H1 (cell line): ENCODE results near the gene ANKRD9. TPM values are rescaled to one million over a fixed set of nuclear protein-coding genes. Genes with fewer than 3 reads are reported as not detected.

Experiments
- CTCF ChIA-PET: fragments of 300-600 bp; sonication (Branson Sonifier 250); formaldehyde crosslinking; loops from one replicate; lab custom pipeline; 2021; ENCODE audit not compliant: partially characterized antibody; lab: Charles Lee
- POLR2A ChIA-PET: fragments of 300-600 bp; sonication (Branson Sonifier 250); formaldehyde crosslinking; loops from one replicate; lab custom pipeline; 2021; ENCODE audit warnings: inconsistent platforms; ENCODE audit not compliant: partially characterized antibody; lab: Charles Lee
- DNase-seq, 2 experiments: peaks; one replicate each; pipeline versions ENCODE4 v3.0.0 to v3.0.0-alpha.2; 2010 to 2022; ENCODE audit warnings: low spot score in 2 of 2, low read depth in 1 of 2, mixed read lengths in 1 of 2
- FAIRE-seq: peaks from 2 replicates; lab custom pipeline; 2011; peaks lifted over from hg19 to GRCh38; lab: Jason Lieb, UNC
- H2AFZ ChIP-seq: 2 replicates; pipeline ENCODE4 v1.8.1; 2012; ENCODE audit warnings: low read length, inconsistent platforms
- H2AK5ac ChIP-seq: 2 replicates; pipeline ENCODE4 v1.6.1; 2013; ENCODE audit warnings: low read depth, low read length
- H2BK120ac ChIP-seq: replicated peaks from 2 replicates; pipeline ENCODE3; 2013; ENCODE audit warnings: low read depth, low read length, inconsistent platforms
- H2BK12ac ChIP-seq: 2 replicates; pipeline ENCODE4 v1.6.1; 2013; ENCODE audit warnings: low read depth, low read length
- H2BK15ac ChIP-seq: 2 replicates; pipeline ENCODE4 v1.6.1; 2013; ENCODE audit warnings: low read length
- H2BK20ac ChIP-seq: 2 replicates; pipeline ENCODE4 v1.6.1; 2013; ENCODE audit warnings: low read length
- H2BK5ac ChIP-seq: 2 replicates; pipeline ENCODE4 v1.6.1; 2013; ENCODE audit warnings: low read depth, low read length
- H3K14ac ChIP-seq: 2 replicates; pipeline ENCODE4 v1.6.1; 2013; ENCODE audit warnings: inconsistent platforms; ENCODE audit not compliant: insufficient read length
- H3K18ac ChIP-seq: 2 replicates; pipeline ENCODE4 v1.6.1; 2013; ENCODE audit warnings: low read length; ENCODE audit errors: extremely low read depth
- H3K23ac ChIP-seq: 2 replicates; pipeline ENCODE4 v1.6.1; 2013; ENCODE audit warnings: inconsistent platforms; ENCODE audit not compliant: insufficient read length
- H3K23me2 ChIP-seq: 2 replicates; pipeline ENCODE4 v1.6.1; 2013; ENCODE audit warnings: low read depth, low read length
- H3K27ac ChIP-seq: 2 replicates; pipeline ENCODE4 v1.6.1; 2011; ENCODE audit warnings: low read depth, low read length, inconsistent platforms
- H3K27me3 ChIP-seq, 4 experiments: replicated peaks in 1 of 4; 1 replicate in 1 of 4; 2 replicates in 3 of 4; pipeline versions ENCODE4 v1.6.1 to v1.8.1; 2011 to 2013; ENCODE audit warnings: low read length in 3 of 4, mild to moderate bottlenecking in 3 of 4, inconsistent platforms in 2 of 4, mixed read lengths in 2 of 4, moderate library complexity in 1 of 4; ENCODE audit not compliant: control insufficient read depth in 3 of 4, insufficient read depth in 3 of 4; ENCODE audit errors: extremely low read depth in 1 of 4
- H3K36me3 ChIP-seq, 4 experiments: 2 replicates each; pipeline versions ENCODE4 v1.6.1 to v1.8.1; 2011 to 2013; ENCODE audit warnings: mild to moderate bottlenecking in 4 of 4, low read length in 3 of 4, moderate library complexity in 2 of 4, control low read depth in 1 of 4, inconsistent platforms in 1 of 4; ENCODE audit not compliant: insufficient read depth in 4 of 4, control insufficient read depth in 2 of 4
- H3K4ac ChIP-seq: replicated peaks from 2 replicates; pipeline ENCODE3; 2013; ENCODE audit warnings: low read length, low read depth, mixed read lengths, inconsistent platforms; ENCODE audit not compliant: insufficient read length
- H3K4me1 ChIP-seq, 4 experiments: replicated peaks in 1 of 4; 1 replicate in 1 of 4; 2 replicates in 3 of 4; pipeline versions ENCODE4 v1.6.1 to v1.8.1; 2011 to 2013; ENCODE audit warnings: low read length in 3 of 4, inconsistent platforms in 2 of 4, mixed read lengths in 1 of 4; ENCODE audit not compliant: insufficient read depth in 4 of 4, control insufficient read depth in 3 of 4
- H3K4me2 ChIP-seq, 2 experiments: 2 replicates each; pipeline versions ENCODE4 v1.6.1 to v1.8.1; 2011 to 2013; ENCODE audit warnings: low read depth in 2 of 2, low read length in 2 of 2, control low read depth in 1 of 2, inconsistent platforms in 1 of 2, mild to moderate bottlenecking in 1 of 2; ENCODE audit not compliant: insufficient read depth in 1 of 2
- H3K4me3 ChIP-seq, 4 experiments: fragments of 200-600, 300-600 bp in 1 of 4; sonication (generic), shearing (Covaris generic), sonication (Bioruptor Twin) in 1 of 4; 2 replicates each; pipeline versions ENCODE4 v1.5.1 to v1.8.1; 2011 to 2016; ENCODE audit warnings: low read length in 4 of 4, low read depth in 3 of 4, control low read depth in 2 of 4, inconsistent platforms in 2 of 4, mild to moderate bottlenecking in 2 of 4, mixed read lengths in 1 of 4, moderate library complexity in 1 of 4; ENCODE audit not compliant: insufficient read depth in 2 of 4; ENCODE audit errors: extremely low read depth in 1 of 4
- H3K56ac ChIP-seq: replicated peaks from 2 replicates; pipeline ENCODE3; 2013; ENCODE audit warnings: low read depth, mild to moderate bottlenecking, mixed read lengths, low read length, inconsistent platforms; ENCODE audit not compliant: insufficient read length
- H3K79me1 ChIP-seq: 2 replicates; pipeline ENCODE4 v1.6.1; 2013; ENCODE audit warnings: low read depth, low read length, control low read depth
- H3K79me2 ChIP-seq, 2 experiments: 2 replicates each; pipeline versions ENCODE4 v1.6.1 to v1.8.1; 2012 to 2013; ENCODE audit warnings: low read length in 2 of 2, mild to moderate bottlenecking in 2 of 2, inconsistent platforms in 1 of 2; ENCODE audit not compliant: insufficient read depth in 2 of 2, control insufficient read depth in 1 of 2
- H3K9ac ChIP-seq, 4 experiments: replicated peaks in 1 of 4; 1 replicate in 1 of 4; 2 replicates in 3 of 4; pipeline versions ENCODE4 v1.6.1 to v1.8.1; 2011 to 2013; ENCODE audit warnings: low read depth in 3 of 4, low read length in 3 of 4, control low read depth in 2 of 4, mild to moderate bottlenecking in 2 of 4, moderate library complexity in 2 of 4, inconsistent platforms in 1 of 4; ENCODE audit errors: extremely low read depth in 1 of 4
- H3K9me3 ChIP-seq, 2 experiments: 2 replicates each; pipeline versions ENCODE4 v1.6.1 to v1.8.1; 2012 to 2013; ENCODE audit warnings: mild to moderate bottlenecking in 2 of 2, moderate library complexity in 2 of 2, control low read depth in 1 of 2, inconsistent platforms in 1 of 2, low read depth in 1 of 2, low read length in 1 of 2, mixed read lengths in 1 of 2; ENCODE audit not compliant: insufficient read depth in 2 of 2
- H4K20me1 ChIP-seq, 2 experiments: replicated peaks in 1 of 2; 2 replicates each; pipeline versions ENCODE3 to v1.8.1; 2011 to 2013; ENCODE audit warnings: inconsistent platforms in 2 of 2, low read length in 2 of 2, mild to moderate bottlenecking in 1 of 2; ENCODE audit not compliant: insufficient read depth in 2 of 2, control insufficient read depth in 1 of 2
- H4K5ac ChIP-seq: 2 replicates; pipeline ENCODE4 v1.6.1; 2013; ENCODE audit warnings: low read length, low read depth, mixed read lengths, inconsistent platforms; ENCODE audit not compliant: insufficient read length
- H4K8ac ChIP-seq: 2 replicates; pipeline ENCODE4 v1.8.0; 2013; ENCODE audit warnings: mild to moderate bottlenecking, moderate library complexity, low read length, inconsistent platforms; ENCODE audit not compliant: insufficient read depth; ENCODE audit errors: extremely low read depth
- H4K91ac ChIP-seq: replicated peaks from 2 replicates; pipeline ENCODE3; 2013; ENCODE audit warnings: low read length, mixed read lengths, inconsistent platforms; ENCODE audit not compliant: insufficient read length
- BACH1 ChIP-seq: IDR thresholded peaks from 2 replicates; pipeline ENCODE4 v1.6.1; 2012; ENCODE audit warnings: low read length, improper control_type of control experiment
- CEBPB ChIP-seq: IDR thresholded peaks from 2 replicates; pipeline ENCODE4 v1.6.1; 2012; ENCODE audit warnings: low read depth, low read length
- CHD2 ChIP-seq: IDR thresholded peaks from 2 replicates; pipeline ENCODE4 v1.6.1; 2012; ENCODE audit warnings: low read length, improper control_type of control experiment
- FOSL1 ChIP-seq: IDR thresholded peaks from 2 replicates; pipeline ENCODE4 v1.6.1; 2011; ENCODE audit warnings: mild to moderate bottlenecking, low read depth, low read length, moderate library complexity; ENCODE audit not compliant: insufficient read depth
- GABPA ChIP-seq: IDR thresholded peaks from 2 replicates; pipeline ENCODE4 v1.6.1; 2011; ENCODE audit warnings: mild to moderate bottlenecking, low read length, moderate library complexity, borderline replicate concordance; ENCODE audit not compliant: insufficient read depth
- MAX ChIP-seq: IDR thresholded peaks from 2 replicates; pipeline ENCODE4 v1.6.1; 2012; ENCODE audit warnings: inconsistent platforms
- NRF1 ChIP-seq: IDR thresholded peaks from 2 replicates; pipeline ENCODE4 v1.6.1; 2011; ENCODE audit warnings: mild to moderate bottlenecking, low read depth, low read length, improper control_type of control experiment
- POLR2A ChIP-seq, 2 experiments: IDR thresholded peaks; 1 replicate in 1 of 2; 2 replicates in 1 of 2; pipeline ENCODE4 v1.6.1; 2011; ENCODE audit warnings: low read depth in 2 of 2, low read length in 2 of 2, mild to moderate bottlenecking in 2 of 2; ENCODE audit errors: control extremely low read depth in 1 of 2
- SAP30 ChIP-seq: fragments of 300-600 bp; sonication (generic); IDR thresholded peaks from 2 replicates; pipeline ENCODE4 v1.7.1; 2012; ENCODE audit warnings: low read length, moderate library complexity, mild to moderate bottlenecking, inconsistent platforms; ENCODE audit not compliant: insufficient read depth, insufficient replicate concordance
- SIN3A ChIP-seq, 2 experiments: IDR thresholded peaks in 1 of 2; conservative IDR thresholded peaks in 1 of 2; 2 replicates each; pipeline ENCODE4 v1.6.1; 2011 to 2012; ENCODE audit warnings: low read length in 2 of 2, improper control_type of control experiment in 1 of 2, low read depth in 1 of 2, mild to moderate bottlenecking in 1 of 2
- SP4 ChIP-seq: IDR thresholded peaks from 2 replicates; pipeline ENCODE4 v1.6.1; 2012; ENCODE audit warnings: low read length, inconsistent platforms
- SUZ12 ChIP-seq: fragments of 200-600 bp; sonication (generic); IDR thresholded peaks from 2 replicates; pipeline ENCODE4 v1.6.1; 2012; ENCODE audit warnings: mild to moderate bottlenecking, inconsistent platforms, low read length, moderate library complexity, mixed read lengths
- TAF7 ChIP-seq: optimal IDR thresholded peaks from 2 replicates; pipeline ENCODE3; 2011; ENCODE audit warnings: low read depth, mild to moderate bottlenecking, inconsistent platforms, low read length, moderate library complexity, borderline replicate concordance
- TBP ChIP-seq: IDR thresholded peaks from 2 replicates; pipeline ENCODE4 v1.6.1; 2011; ENCODE audit warnings: low read depth, low read length, improper control_type of control experiment
- YY1 ChIP-seq: IDR thresholded peaks from 2 replicates; pipeline ENCODE4 v1.6.1; 2011; ENCODE audit warnings: low read depth, mild to moderate bottlenecking, low read length
- WGBS, 2 experiments: shearing (Covaris generic) in 1 of 2; methylation state at CpG; one replicate each; pipeline versions ENCODE4 v1.1.6 to v1.1.7; 2013 to 2015; ENCODE audit warnings: low lambda C conversion rate in 2 of 2, mixed read lengths in 2 of 2, inconsistent platforms in 1 of 2, low coverage in 1 of 2, missing lambda C conversion rate in 1 of 2; ENCODE audit not compliant: insufficient replicate concordance in 2 of 2, insufficient coverage in 1 of 2, insufficient read length in 1 of 2; ENCODE audit errors: extremely low coverage in 1 of 2, missing lambda C conversion rate in 1 of 2; 5-methylcytosine and 5-hydroxymethylcytosine counted together
- polyA plus RNA-seq, 7 experiments: library from polyadenylated mRNA; depleted of rRNA in 3 of 7; stranded (reverse) in 5 of 7; unstranded in 2 of 7; fragments of >200 nt in 5 of 7; fragments of 200-250 nt in 2 of 7; gene quantifications; 1 replicate in 5 of 7; 2 replicates in 1 of 7; 4 replicates in 1 of 7; pipeline versions ENCODE4 v1.2.1 to v1.2.3, GENCODE V29; 2011 to 2013; ENCODE audit warnings: missing spikeins in 2 of 7, mixed read lengths in 2 of 7
- total RNA-seq: library from RNA; stranded (reverse); fragmentation: NEBNext Ultra II Directional; extraction: Animal tissue kit (Norgen Biotek cat#: 25700); gene quantifications from 2 replicates; pipeline ENCODE4 v1.2.1, GENCODE V29; 2021

The ANKRD9 gene
- total and polyA plus RNA-seq, 2 of the 8 experiments (the other 6 are each of a cell fraction or from before 2014, with no cell fraction given): 37.0 to 41.8 TPM

- WGBS, 2 experiments: 93% methylated on average over 4 of the region's 4 CpGs; no CpG with 5 or more reads in 1 of the 2 experiments
- no peak overlapping the region for H3K18ac ChIP-seq
- no peak overlapping the region for H3K4me3 ChIP-seq
- H2AK5ac ChIP-seq: no peak overlapping the region
- H3K4me2 ChIP-seq: no peak overlapping the region
- H3K79me2 ChIP-seq: no peaks in the 10 kb centered on the region
- no peak overlapping the region for H3K4ac ChIP-seq
- H2BK5ac ChIP-seq: no peak overlapping the region
- no peak overlapping the region for H4K91ac ChIP-seq
- H3K27me3 ChIP-seq: no peaks in the 10 kb centered on the region
- H3K23me2 ChIP-seq: no peaks in the 10 kb centered on the region
- ChIA-PET POLR2A (no interaction called here), CTCF (interaction anchor here (0.8 to 1.3 kb wide), 4 partner anchors 12 to 39 kb away, joined by 3 to 6 read pairs (median 3); no protein-coding TSS in a partner anchor)
- H2AFZ ChIP-seq: no peak overlapping the region
- no peak overlapping the region for H4K8ac ChIP-seq
- peaks cover 0 to under 1% of the 10 kb centered on the region in 2 experiments for H4K20me1 ChIP-seq
- H3K56ac ChIP-seq: no peak overlapping the region
- H2BK20ac ChIP-seq: no peak overlapping the region
- DNase-seq (no peak), FAIRE-seq (no peak)
- 0 out of 2 replicates have a peak, but pooled peaks cover 2% of the 10 kb centered on the region for H3K79me1 ChIP-seq
- H4K5ac ChIP-seq: no peak overlapping the region
- H3K27ac ChIP-seq: no peak overlapping the region
- no peak overlapping the region for H3K23ac ChIP-seq
- H3K4me1 ChIP-seq: no peaks in the 10 kb centered on the region
- H3K9ac ChIP-seq: no peak overlapping the region
- H2BK12ac ChIP-seq: no peak overlapping the region
- H2BK120ac ChIP-seq: no peak overlapping the region
- H3K9me3 ChIP-seq: no peaks in the 10 kb centered on the region
- no peak overlapping the region for H2BK15ac ChIP-seq
- H3K14ac ChIP-seq: no peak overlapping the region
- H3K36me3 ChIP-seq: no peaks in the 10 kb centered on the region
- TF ChIP-seq SAP30: no peak
- TF ChIP-seq CEBPB: no peak
- TF ChIP-seq TAF7: no peak
- TF ChIP-seq SP4: no peak
- TF ChIP-seq SUZ12: no peak
- no peak for TF ChIP-seq CHD2
- no peak for TF ChIP-seq POLR2A (IDR thresholded peaks at IDR 0.05; ENCODE audit: control extremely low read depth in 1 of 2, low read depth in 2 of 2, low read length in 2 of 2)
- TF ChIP-seq NRF1: no peak
- TF ChIP-seq FOSL1: no peak
- no peak for TF ChIP-seq YY1
- TF ChIP-seq BACH1: no peak
- no peak for TF ChIP-seq TBP
- TF ChIP-seq GABPA: no peak
- TF ChIP-seq MAX: no peak
- TF ChIP-seq SIN3A (conservative IDR thresholded peaks at IDR 0.05 in 1 of 2, IDR thresholded peaks at IDR 0.05 in 1 of 2; ENCODE audit: low read depth in 1 of 2, low read length in 2 of 2): no peak
These were observed 28.2 kb downstream of the ANKRD9 start for GRCh38 chr14:102481371-102481770.
